CD4-positive, alpha-beta memory T cell (primary cell): ENCODE measurements around the gene OGN. TPM values are rescaled to one million over a fixed set of nuclear protein-coding genes. Genes with fewer than 3 reads are reported as not detected.
A peak's percentile ranks its signal among the peaks of the same experiment; 100 is the strongest.

Experiments
- CTCF ChIA-PET: fragments of 350-600 bp; sonication (Branson Sonifier 250); formaldehyde crosslinking; loops from one replicate; lab custom pipeline; 2021; ENCODE audit warnings: inconsistent platforms; ENCODE audit not compliant: partially characterized antibody; lab: Charles Lee
- POLR2A ChIA-PET: fragments of 350-600 bp; sonication (Branson Sonifier 250); formaldehyde crosslinking; loops from one replicate; lab custom pipeline; 2021; ENCODE audit not compliant: partially characterized antibody; lab: Charles Lee
- DNase-seq, 5 donors: peaks; one replicate each; pipeline versions ENCODE4 v3.0.0 to v3.0.0-alpha.2; 2020 to 2022; ENCODE audit warnings: mixed read lengths in 1 of 5
- H3K27ac ChIP-seq: one replicate; pipeline ENCODE4 v1.7.0; 2013; ENCODE audit warnings: low read depth, low read length
- H3K27me3 ChIP-seq: 2 replicates; pipeline ENCODE4 v1.7.0; 2013; ENCODE audit warnings: mild to moderate bottlenecking, low read length, moderate library complexity; ENCODE audit not compliant: insufficient read depth
- H3K36me3 ChIP-seq: 2 replicates; pipeline ENCODE4 v1.7.0; 2013; ENCODE audit warnings: mild to moderate bottlenecking, low read length, moderate library complexity; ENCODE audit not compliant: insufficient read depth
- H3K4me1 ChIP-seq: 2 replicates; pipeline ENCODE4 v1.7.0; 2013; ENCODE audit warnings: mild to moderate bottlenecking, low read length, moderate library complexity; ENCODE audit not compliant: insufficient read depth
- H3K4me3 ChIP-seq, 2 donors: one replicate each; pipeline ENCODE4 v1.7.0; 2013; ENCODE audit warnings: low read length in 2 of 2, mild to moderate bottlenecking in 1 of 2
- H3K9me3 ChIP-seq, 2 donors: one replicate each; pipeline ENCODE4 v1.7.0; 2013; ENCODE audit warnings: low read length in 2 of 2, control low read depth in 1 of 2; ENCODE audit not compliant: control insufficient read depth in 1 of 2
- H3K27ac Mint-ChIP-seq, 7 donors: one replicate each; pipeline ENCODE4 v1.8.0; 2020 to 2021; ENCODE audit warnings: mixed read lengths in 7 of 7, mild to moderate bottlenecking in 6 of 7, inconsistent platforms in 3 of 7, moderate library complexity in 3 of 7
- H3K27me3 Mint-ChIP-seq, 2 donors: one replicate each; pipeline ENCODE4 v1.8.0; 2020 to 2021; ENCODE audit warnings: mixed read lengths in 2 of 2
- H3K36me3 Mint-ChIP-seq, 2 donors: one replicate each; pipeline ENCODE4 v1.8.0; 2020 to 2021; ENCODE audit warnings: mixed read lengths in 2 of 2, inconsistent platforms in 1 of 2, mild to moderate bottlenecking in 1 of 2
- H3K4me1 Mint-ChIP-seq, 4 donors: one replicate each; pipeline ENCODE4 v1.8.0; 2020 to 2021; ENCODE audit warnings: mixed read lengths in 4 of 4, mild to moderate bottlenecking in 1 of 4
- H3K4me3 Mint-ChIP-seq, 8 donors: one replicate each; pipeline ENCODE4 v1.8.0; 2020 to 2021; ENCODE audit warnings: mixed read lengths in 8 of 8, mild to moderate bottlenecking in 7 of 8, moderate library complexity in 6 of 8, inconsistent platforms in 3 of 8
- H3K9me3 Mint-ChIP-seq, 8 donors: one replicate each; pipeline ENCODE4 v1.8.0; 2020 to 2021; ENCODE audit warnings: mixed read lengths in 8 of 8, mild to moderate bottlenecking in 5 of 8, inconsistent platforms in 3 of 8, moderate library complexity in 1 of 8
- intact Hi-C: fragments of 100-400 bp; cut with micrococcal nuclease; formaldehyde crosslinking; loops from one replicate; pipeline ENCODE4 v1.15.1; 2023
- polyA plus RNA-seq, 2 donors: library from polyadenylated mRNA; unstranded; fragments of 300-500 nt; fragmentation: Illumina TruSeq; gene quantifications; one replicate each; pipeline ENCODE4 v1.2.3, GENCODE V29; 2021
- total RNA-seq, 2 experiments: library from RNA; stranded (reverse); gene quantifications; one replicate each; pipeline ENCODE4 v1.2.3, GENCODE V29; 2021

OGN gene
- total and polyA plus RNA-seq, 4 experiments from 2014 or later: 0.24 TPM; not detected in 3

GRCh38 chr9:92405818-92406217, 1.4 kb upstream of the OGN start:
- peaks cover 19 to 28% (median 22%) of the 10 kb centered on the region in 4 donors for H3K4me1 Mint-ChIP-seq
- no peaks in the 10 kb centered on the region for H3K36me3 ChIP-seq
- no peaks in the 10 kb centered on the region for H3K36me3 Mint-ChIP-seq
- no peaks in the 10 kb centered on the region for H3K27me3 Mint-ChIP-seq
- H3K9me3 Mint-ChIP-seq: peaks cover 0 to 2% (median 0%) of the 10 kb centered on the region in 8 donors
- H3K27ac Mint-ChIP-seq: peak overlapping the region in 4 of 7 donors; percentile 15 to 85 (median 79)
- intact Hi-C loops: no loop called here
- CTCF ChIA-PET: no interaction called here
- H3K9me3 ChIP-seq: no peaks in the 10 kb centered on the region
- peak overlapping the region in 1 of 2 donors; percentile 62 for H3K4me3 ChIP-seq
- no peak overlapping the region for H3K27ac ChIP-seq
- peak overlapping the region in 6 of 8 donors; percentile 25 to 78 (median 64) for H3K4me3 Mint-ChIP-seq
- DNase-seq: no peak
- peaks cover 33% of the 10 kb centered on the region for H3K4me1 ChIP-seq
- H3K27me3 ChIP-seq: no peaks in the 10 kb centered on the region
- POLR2A ChIA-PET: interaction anchor here (0.5 to 1.1 kb wide), 2 partner anchors 238 to 291 kb away, joined by 3 to 4 read pairs; partner anchors contain the start of gene SPTLC1

GRCh38 chr9:92402826-92403745, 1.3 kb downstream of the OGN start:
- H3K36me3 Mint-ChIP-seq: no peaks in the 10 kb centered on the region
- H3K27me3 Mint-ChIP-seq: no peaks in the 10 kb centered on the region
- Histone ChIP-seq H3K4me3 (no peak overlapping the region), H3K27ac (no peak overlapping the region), H3K9me3 (no peaks in the 10 kb centered on the region), H3K4me1 (peaks cover 33% of the 10 kb centered on the region), H3K36me3 (no peaks in the 10 kb centered on the region), H3K27me3 (no peaks in the 10 kb centered on the region)
- peaks cover 19 to 28% (median 22%) of the 10 kb centered on the region in 4 donors for H3K4me1 Mint-ChIP-seq
- peaks cover 0 to 2% (median 0%) of the 10 kb centered on the region in 8 donors for H3K9me3 Mint-ChIP-seq
- no peak overlapping the region for H3K4me3 Mint-ChIP-seq
- no peak overlapping the region for H3K27ac Mint-ChIP-seq
- DNase-seq: no peak
- intact Hi-C loops: no loop called here
- ChIA-PET CTCF (no interaction called here), POLR2A (no interaction called here)

- H3K27ac Mint-ChIP-seq: no peak overlapping the region
- Histone ChIP-seq H3K27ac (no peak overlapping the region), H3K27me3 (no peaks in the 10 kb centered on the region), H3K4me3 (no peak overlapping the region), H3K9me3 (no peaks in the 10 kb centered on the region), H3K36me3 (no peaks in the 10 kb centered on the region), H3K4me1 (peaks cover 30% of the 10 kb centered on the region)
- intact Hi-C loops: no loop called here
- H3K9me3 Mint-ChIP-seq: peaks cover 0 to 2% (median 0%) of the 10 kb centered on the region in 8 donors
- no peaks in the 10 kb centered on the region for H3K36me3 Mint-ChIP-seq
- ChIA-PET POLR2A (no interaction called here), CTCF (no interaction called here)
- no peak for DNase-seq
- H3K4me3 Mint-ChIP-seq: no peak overlapping the region
- H3K27me3 Mint-ChIP-seq: no peaks in the 10 kb centered on the region
- peaks cover 19 to 28% (median 22%) of the 10 kb centered on the region in 4 donors for H3K4me1 Mint-ChIP-seq
Observed at GRCh38 chr9:92402360-92402759, 2.0 kb downstream of the OGN start.

GRCh38 chr9:92397853-92398252, 6.5 kb downstream of the OGN start:
- H3K36me3 ChIP-seq: no peaks in the 10 kb centered on the region
- Mint-ChIP-seq H3K9me3 (peaks cover 0 to 2% (median 0%) of the 10 kb centered on the region in 8 donors), H3K27me3 (no peaks in the 10 kb centered on the region), H3K27ac (no peak overlapping the region), H3K36me3 (no peaks in the 10 kb centered on the region), H3K4me1 (no peaks in the 10 kb centered on the region), H3K4me3 (no peak overlapping the region)
- intact Hi-C loops: no loop called here
- H3K9me3 ChIP-seq: no peaks in the 10 kb centered on the region
- no peaks in the 10 kb centered on the region for H3K4me1 ChIP-seq
- ChIA-PET CTCF (no interaction called here), POLR2A (no interaction called here)
- DNase-seq: no peak
- no peak overlapping the region for H3K27ac ChIP-seq
- H3K27me3 ChIP-seq: no peaks in the 10 kb centered on the region
- H3K4me3 ChIP-seq: no peak overlapping the region

- peak overlapping the region in 1 of 7 donors; percentile 9 for H3K27ac Mint-ChIP-seq
- Histone ChIP-seq H3K36me3 (no peaks in the 10 kb centered on the region), H3K27ac (no peak overlapping the region), H3K9me3 (no peaks in the 10 kb centered on the region), H3K4me1 (no peaks in the 10 kb centered on the region), H3K4me3 (no peak overlapping the region), H3K27me3 (no peaks in the 10 kb centered on the region)
- ChIA-PET CTCF (no interaction called here), POLR2A (no interaction called here)
- H3K27me3 Mint-ChIP-seq: no peaks in the 10 kb centered on the region
- no peak for DNase-seq
- no peaks in the 10 kb centered on the region for H3K4me1 Mint-ChIP-seq
- H3K9me3 Mint-ChIP-seq: peaks cover 0 to 2% (median 0%) of the 10 kb centered on the region in 8 donors
- H3K4me3 Mint-ChIP-seq: no peak overlapping the region
- H3K36me3 Mint-ChIP-seq: no peaks in the 10 kb centered on the region
- intact Hi-C loops: no loop called here
Observed at GRCh38 chr9:92395617-92396016, 8.8 kb downstream of the OGN start.

GRCh38 chr9:92393686-92394085, 10.7 kb downstream of the OGN start:
- Histone ChIP-seq H3K27ac (no peak overlapping the region), H3K36me3 (no peaks in the 10 kb centered on the region), H3K27me3 (no peaks in the 10 kb centered on the region), H3K9me3 (no peaks in the 10 kb centered on the region), H3K4me1 (no peaks in the 10 kb centered on the region), H3K4me3 (no peak overlapping the region)
- CTCF ChIA-PET: interaction anchor here (0.6 kb wide), 1 partner anchor 253 kb away, joined by 3 read pairs; no protein-coding TSS in a partner anchor
- DNase-seq: no peak
- intact Hi-C loops: no loop called here
- Mint-ChIP-seq H3K4me3 (no peak overlapping the region), H3K27ac (no peak overlapping the region), H3K36me3 (no peaks in the 10 kb centered on the region), H3K4me1 (no peaks in the 10 kb centered on the region), H3K9me3 (peaks cover 0 to 2% (median 0%) of the 10 kb centered on the region in 8 donors), H3K27me3 (no peaks in the 10 kb centered on the region)
- POLR2A ChIA-PET: no interaction called here

GRCh38 chr9:92392690-92393089, 11.7 kb downstream of the OGN start:
- no peaks in the 10 kb centered on the region for H3K4me1 ChIP-seq
- Mint-ChIP-seq H3K36me3 (no peaks in the 10 kb centered on the region), H3K4me3 (no peak overlapping the region), H3K27ac (no peak overlapping the region), H3K4me1 (no peaks in the 10 kb centered on the region), H3K27me3 (no peaks in the 10 kb centered on the region), H3K9me3 (no peaks in the 10 kb centered on the region)
- intact Hi-C loops: no loop called here
- no peak for DNase-seq
- H3K9me3 ChIP-seq: no peaks in the 10 kb centered on the region
- H3K27me3 ChIP-seq: no peaks in the 10 kb centered on the region
- POLR2A ChIA-PET: no interaction called here
- H3K27ac ChIP-seq: no peak overlapping the region
- no peaks in the 10 kb centered on the region for H3K36me3 ChIP-seq
- H3K4me3 ChIP-seq: no peak overlapping the region
- CTCF ChIA-PET: no interaction called here
